SK-N-MC (cell line): ENCODE data around the gene BICDL1.

Experiments
- EZH2 ChIP-seq: fragments of 200-600 bp; sonication (generic); IDR thresholded peaks from one replicate; pipeline ENCODE4 v1.6.1; 2017; ENCODE audit warnings: antibody characterized with exemption
- POLR2AphosphoS5 ChIP-seq: IDR thresholded peaks from 2 replicates; pipeline ENCODE4 v1.6.1; 2012; ENCODE audit warnings: mild to moderate bottlenecking, low read depth, low read length, borderline replicate concordance

DNA sequence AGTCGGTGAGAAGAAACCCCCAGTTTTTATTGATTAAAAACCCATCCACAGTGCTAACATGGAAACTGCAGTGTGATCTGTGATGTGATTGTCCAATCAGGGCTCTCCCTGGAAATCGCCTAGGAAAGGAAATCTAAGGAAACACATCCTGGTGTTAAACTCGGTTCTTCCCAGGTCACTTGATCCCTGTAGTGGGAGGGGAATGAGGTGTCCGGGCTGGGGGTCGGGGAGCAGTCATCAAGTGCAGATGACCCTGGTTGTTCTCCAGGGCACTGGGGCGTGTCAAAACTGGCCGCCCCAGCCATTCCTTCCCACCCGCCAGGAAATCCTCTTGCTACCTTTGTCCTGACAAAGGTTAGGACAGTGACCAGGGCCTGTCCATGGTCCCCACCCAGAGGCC lies 106.7 kb downstream of the BICDL1 start:
- TF ChIP-seq POLR2AphosphoS5, result no peak
- no peak for TF ChIP-seq EZH2
